HG03439 (cell line): Measurements from ENCODE around the gene NLRC3.
A peak's percentile ranks its signal among the peaks of the same experiment; 100 is the strongest.
"Not testable (repeated sequence)": the region's sequence is repeated elsewhere in the genome, so short reads cannot be mapped to it uniquely, and the experiment has no call there.

ENCODE experiments used
- ATAC-seq: cut with Tn5 transposase; IDR thresholded peaks from one replicate; pipeline ENCODE4 v1.9.1; 2021; ENCODE audit warnings: mild to moderate bottlenecking, moderate library complexity; ENCODE audit not compliant: unreplicated experiment

Gene NLRC3, protein sequence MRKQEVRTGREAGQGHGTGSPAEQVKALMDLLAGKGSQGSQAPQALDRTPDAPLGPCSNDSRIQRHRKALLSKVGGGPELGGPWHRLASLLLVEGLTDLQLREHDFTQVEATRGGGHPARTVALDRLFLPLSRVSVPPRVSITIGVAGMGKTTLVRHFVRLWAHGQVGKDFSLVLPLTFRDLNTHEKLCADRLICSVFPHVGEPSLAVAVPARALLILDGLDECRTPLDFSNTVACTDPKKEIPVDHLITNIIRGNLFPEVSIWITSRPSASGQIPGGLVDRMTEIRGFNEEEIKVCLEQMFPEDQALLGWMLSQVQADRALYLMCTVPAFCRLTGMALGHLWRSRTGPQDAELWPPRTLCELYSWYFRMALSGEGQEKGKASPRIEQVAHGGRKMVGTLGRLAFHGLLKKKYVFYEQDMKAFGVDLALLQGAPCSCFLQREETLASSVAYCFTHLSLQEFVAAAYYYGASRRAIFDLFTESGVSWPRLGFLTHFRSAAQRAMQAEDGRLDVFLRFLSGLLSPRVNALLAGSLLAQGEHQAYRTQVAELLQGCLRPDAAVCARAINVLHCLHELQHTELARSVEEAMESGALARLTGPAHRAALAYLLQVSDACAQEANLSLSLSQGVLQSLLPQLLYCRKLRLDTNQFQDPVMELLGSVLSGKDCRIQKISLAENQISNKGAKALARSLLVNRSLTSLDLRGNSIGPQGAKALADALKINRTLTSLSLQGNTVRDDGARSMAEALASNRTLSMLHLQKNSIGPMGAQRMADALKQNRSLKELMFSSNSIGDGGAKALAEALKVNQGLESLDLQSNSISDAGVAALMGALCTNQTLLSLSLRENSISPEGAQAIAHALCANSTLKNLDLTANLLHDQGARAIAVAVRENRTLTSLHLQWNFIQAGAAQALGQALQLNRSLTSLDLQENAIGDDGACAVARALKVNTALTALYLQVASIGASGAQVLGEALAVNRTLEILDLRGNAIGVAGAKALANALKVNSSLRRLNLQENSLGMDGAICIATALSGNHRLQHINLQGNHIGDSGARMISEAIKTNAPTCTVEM

DNA sequence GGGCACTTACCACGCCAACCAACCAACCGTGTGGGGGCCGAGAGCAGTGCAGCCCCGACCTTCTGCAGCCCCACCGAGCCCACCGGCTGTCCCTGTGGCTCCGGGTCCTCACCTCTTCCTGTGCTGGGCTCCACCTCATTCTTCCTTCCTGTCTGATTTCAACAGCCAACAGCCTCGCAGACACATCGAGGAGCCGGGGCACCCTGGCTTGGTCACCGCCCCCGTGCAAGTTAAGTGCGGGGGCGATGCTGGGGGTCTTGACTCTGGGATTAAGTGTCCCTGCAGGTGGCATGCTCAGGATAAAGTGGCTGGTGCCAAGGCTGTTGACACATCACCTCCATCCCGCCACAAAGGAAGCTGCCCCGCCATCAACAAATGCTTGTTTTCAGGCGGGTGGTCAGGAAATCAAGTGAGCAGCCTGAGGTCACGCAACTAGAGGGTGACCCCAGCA, at the start of gene NLRC3:
NLRC3 (minus strand) TSS at position 102 of the 451 bp plus-strand sequence. CDS start 12,367 bp downstream, outside the sequence.
- ATAC-seq = no peak

DNA sequence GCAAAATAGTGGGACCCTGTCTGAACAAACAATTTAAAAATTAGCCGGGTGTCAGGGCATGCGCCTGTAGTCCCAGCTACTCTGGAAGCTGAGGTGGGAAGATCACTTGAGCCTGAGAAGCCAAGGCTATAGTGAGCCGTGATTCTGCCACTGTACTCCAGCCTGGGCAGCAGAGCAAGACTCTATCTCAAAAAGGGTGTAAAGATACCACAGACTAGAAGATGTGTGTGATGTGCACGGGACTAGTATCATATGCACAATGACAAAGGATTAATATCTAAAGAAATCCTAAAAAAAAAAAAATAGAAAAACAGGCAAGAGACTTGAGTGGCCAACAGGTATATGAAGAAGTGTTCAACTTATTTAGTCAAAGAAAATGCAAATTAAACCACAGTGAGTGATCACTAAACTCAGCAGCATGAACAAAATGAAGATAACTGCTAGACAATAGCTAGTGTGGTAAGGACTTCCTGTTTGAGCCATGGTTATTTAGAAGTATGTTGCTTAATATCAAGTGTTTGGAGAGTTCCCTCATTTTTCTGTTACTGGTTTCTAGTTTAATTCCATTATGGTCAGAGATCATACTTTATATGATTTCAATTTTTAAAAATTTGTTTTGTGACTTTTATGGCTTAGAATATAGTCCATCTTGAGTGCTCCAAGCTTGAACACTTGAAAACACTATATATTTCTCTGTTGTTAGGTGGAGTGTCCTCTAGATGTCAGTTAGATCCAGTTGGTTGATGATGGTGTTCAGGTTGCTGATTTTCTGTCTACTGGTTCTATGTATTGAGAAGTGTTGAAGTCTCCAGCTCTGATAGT, 48.9 kb upstream of the NLRC3 start:
- no peak for ATAC-seq

DNA sequence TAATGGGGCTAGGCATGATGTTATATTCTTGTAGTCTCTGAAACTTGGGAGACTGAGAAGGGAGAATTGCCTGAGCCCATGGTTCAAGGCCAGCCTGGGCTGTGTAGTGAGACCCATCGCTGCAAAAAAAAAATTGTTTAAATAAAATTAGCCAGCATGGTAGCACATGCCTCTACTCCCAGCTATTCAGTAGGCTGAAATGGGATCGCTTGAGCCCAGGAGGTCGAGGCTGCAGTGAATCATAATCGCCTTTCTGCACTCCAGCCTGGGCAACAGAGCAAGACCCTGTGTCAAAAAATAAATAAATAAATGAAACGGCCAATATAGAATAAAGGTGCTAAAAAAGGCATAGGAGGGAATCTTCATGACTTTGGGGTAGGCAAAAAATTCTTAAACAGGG, 48.1 kb upstream of the NLRC3 start:
- no peak for ATAC-seq

DNA sequence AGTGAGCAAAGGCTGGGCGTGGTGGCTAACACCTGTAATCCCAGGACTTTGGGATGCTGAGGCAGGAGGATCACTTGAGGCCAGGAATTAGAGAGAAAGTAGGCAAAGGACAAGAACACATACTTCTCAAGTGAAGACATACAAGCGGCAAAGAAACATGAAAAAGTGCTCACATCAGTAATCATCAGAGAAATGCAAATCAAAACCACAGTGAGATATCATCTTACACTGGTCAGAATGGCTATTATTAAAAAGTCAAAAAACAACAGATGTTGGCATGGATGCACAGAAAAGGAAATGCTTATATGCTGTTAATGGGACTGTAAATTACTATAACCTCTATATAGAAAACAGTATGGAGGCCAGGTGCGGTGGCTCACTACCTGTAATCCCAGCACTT, 46.4 kb upstream of the NLRC3 start:
- ATAC-seq = peak; percentile 40

DNA sequence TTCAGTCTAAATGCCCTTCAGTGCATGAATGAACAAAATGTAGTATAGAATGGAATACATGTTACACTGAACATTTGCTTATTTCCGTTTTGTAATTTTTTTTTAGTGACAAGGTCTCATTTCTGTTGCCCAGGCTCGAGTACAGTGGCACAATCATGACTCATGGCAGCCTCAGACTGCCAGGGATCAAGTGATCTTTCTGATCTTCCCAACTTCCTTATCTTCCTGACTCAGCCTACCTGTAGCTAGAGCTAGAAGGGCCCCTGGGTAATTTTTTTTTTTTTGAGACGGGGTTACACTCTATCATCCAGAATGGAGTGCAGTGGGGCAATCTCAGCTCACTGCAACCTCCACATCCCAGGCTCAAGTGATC, 41.6 kb upstream of the NLRC3 start:
- no peak for ATAC-seq

DNA sequence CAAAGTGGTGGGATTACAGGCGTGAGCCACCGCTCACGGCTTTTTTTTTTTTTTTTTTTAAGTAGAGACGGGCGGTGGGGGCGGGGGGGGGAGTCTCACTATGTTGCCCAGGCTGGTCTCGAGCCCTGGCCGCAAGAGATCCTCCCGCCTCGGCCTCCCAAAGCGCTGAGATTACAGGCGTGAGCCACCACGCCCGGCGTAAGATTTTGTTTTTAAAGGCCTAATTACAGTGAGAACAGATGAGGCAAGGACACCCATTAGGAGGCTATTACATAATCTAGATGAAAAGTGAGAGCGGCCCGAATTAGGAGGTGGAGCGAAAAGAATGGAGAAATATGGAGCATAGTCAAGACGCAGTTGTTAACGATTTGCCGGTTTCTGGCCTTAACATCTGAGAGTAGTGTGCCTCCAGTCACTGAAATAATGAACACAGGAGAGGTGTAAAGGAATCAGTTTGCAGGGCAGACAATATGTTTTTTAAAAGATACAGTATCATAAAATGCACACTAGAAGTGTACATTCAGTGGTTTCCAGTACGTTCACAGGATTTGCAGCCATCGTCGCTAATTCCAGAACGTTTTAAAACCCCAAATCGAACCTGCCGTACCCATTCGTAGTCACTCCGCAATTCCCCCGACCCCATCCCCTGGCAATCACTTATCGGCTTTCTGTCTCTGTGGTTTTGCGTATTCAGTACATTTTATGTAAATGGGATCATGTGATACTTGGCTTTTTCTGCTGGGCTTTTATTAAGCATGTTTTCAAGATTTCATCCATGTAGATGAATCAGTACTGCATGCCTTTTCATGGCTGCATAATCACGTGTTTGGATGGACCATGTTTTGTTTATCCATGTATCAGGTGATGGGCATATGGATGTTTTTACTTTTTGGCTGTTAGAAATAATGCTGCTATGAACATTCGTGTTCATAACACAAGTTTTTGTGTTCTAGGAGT, 35.6 kb upstream of the NLRC3 start:
- ATAC-seq = no peak

DNA sequence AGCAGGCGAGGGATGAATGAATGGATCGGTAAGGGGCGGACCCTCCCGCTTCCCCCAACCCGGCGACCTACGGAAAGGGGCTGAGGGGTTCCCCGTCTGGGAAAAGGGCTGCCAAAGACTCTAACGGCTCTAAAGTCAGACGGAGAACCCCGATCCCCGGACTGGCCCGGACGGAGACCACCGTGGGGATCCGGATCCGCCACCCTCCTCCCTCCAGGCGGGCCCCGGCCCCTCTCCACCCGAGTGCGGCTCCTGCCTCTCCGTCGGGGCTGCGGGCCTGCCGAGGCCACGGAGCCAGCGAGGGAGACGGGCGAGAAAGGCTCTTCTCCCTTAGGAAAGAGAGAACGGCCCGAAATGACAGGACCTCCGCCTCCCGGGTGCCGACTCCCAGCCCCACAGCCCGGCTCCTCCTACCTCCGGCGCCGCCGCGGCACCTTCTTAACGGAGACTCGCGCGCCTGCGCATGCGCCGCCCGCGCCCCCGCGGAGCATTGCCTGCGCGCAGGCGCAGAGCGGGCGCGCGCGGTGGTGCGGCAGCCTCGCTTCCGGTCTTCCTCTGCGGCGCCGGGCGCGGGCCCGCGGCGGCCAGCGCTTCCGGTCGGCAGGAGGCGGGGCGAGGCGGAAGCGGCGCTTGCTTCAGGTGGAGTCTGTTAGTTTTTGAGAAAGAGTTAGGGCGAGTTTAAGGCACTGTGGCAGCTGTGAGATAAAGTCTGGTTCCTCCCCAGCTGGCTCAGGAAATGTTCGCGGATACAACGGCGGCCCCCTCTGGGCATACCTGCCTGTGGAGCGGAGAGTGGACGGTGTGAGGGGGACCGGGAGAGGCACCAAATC, 34.2 kb upstream of the NLRC3 start, which contains the start of gene SLX4:
SLX4 (minus strand) TSS at position 461 of the 830 bp plus-strand sequence. CDS start 2,642 bp downstream, outside the sequence.
- ATAC-seq = peak; percentile 79

DNA sequence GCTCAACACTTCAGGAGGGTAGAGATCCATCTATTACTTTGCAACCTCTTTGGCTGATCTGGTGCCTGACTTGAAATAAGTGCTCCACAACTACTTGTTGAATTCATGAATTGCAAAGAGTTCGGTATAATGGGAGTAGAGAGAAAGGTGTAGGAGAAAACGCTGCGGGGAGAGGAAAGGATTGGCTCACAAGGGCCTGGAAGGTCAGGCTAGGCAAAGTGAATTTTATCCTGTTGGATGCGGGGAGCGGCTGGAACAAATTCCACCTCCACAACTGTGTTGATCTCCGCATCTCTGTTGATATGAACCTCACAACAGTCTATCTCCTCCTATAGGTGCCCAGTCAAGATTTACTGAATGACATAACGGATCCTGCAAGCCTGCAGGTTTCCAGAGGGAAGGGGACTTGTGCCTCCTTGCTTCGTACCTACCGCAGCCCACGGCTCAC, 33.5 kb upstream of the NLRC3 start:
- peak; percentile 12 for ATAC-seq

DNA sequence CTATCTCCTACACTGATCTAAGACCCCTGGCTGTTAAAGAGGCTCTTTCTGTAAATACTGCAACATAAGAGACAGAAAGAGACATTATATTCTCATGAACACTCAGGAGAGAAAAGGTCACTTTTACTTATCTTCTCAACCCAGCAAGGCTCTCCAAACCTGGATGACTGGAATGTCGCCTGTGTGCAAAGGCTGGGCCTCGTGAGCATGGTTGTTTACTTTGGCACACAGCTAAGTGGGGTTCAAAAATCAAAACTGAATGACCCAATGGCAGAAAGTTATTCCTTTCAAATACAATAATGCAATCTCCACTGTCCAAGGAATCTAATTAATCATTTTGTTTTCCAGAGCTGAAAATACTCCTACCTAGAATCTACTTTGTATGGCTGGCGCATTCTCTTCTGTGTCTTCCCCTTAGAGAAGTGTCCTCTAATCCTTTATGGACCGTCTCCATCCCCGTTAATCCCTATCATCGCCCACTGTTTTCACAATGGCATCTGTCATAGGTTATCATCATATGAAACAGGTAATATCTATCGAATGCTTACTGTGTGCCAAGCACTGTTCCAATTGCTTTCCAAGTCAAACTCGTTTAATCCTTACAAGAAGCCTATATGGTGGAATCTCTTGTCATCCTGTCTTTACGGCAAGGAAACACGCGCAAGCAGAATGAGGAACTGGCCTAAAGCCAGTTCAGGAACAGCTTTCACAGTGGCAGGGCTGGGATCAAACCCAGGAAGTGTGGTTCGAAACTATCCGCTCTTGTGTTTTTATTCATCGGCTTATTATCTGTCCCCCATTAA, 32.9 kb upstream of the NLRC3 start:
- ATAC-seq = no peak

DNA sequence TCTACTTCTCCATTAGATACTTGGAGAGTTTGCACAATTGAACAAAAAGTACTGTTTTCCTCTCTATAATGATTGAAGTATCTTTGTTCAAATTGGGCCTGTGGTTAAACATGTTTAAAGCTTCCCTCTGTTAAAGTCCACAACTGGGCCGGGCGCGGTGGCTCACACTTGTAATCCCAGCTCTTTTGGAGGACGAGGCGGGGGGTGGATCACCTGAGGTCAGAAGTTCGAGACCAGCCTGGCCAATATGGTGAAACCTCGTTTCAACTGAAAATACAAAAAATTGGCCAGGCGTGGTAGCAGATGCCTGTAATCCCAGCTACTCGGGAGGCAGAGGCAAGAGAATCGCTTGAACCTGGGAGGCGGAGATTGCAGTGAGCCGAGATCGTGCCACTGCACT, 31.8 kb upstream of the NLRC3 start:
- ATAC-seq = not testable (repeated sequence)

DNA sequence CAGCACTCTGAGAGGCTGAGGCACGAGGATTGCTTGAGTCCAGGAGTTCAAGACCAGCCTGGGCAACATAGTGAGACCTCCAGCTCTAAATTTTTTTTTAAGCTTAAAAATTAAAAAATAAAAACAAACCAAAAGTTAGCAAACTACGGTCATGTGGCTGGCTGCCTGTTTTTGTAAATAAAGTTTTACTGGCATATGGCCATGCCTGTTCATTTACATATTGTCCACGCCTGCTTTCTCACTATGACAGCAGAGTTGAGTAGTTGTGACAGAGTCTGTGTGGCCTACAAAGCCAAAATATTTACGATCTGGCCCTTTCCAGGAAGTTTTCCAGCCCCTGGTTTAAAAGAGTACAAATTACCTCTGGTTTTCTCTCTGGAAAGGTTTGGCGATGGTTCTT, 30.9 kb upstream of the NLRC3 start:
- no peak for ATAC-seq

DNA sequence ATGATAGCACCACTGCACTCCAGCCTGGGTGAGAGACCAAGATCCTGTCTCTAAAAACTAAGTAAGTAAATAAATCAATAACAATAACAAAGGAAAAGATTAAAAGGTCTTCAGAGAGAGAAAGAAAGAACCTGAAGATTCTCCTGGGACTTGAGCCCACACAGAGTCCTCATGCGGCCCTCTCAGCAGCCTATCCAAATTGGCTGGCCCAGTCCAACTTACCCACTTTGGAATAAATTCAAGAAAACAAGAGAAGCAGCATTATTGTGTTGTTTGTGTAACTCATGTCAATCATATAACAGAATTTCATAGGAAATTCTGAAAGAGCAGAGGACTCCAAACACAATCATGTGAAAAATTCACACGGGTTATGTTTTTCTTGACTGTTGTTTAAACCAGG, 30.4 kb upstream of the NLRC3 start:
- no peak for ATAC-seq

DNA sequence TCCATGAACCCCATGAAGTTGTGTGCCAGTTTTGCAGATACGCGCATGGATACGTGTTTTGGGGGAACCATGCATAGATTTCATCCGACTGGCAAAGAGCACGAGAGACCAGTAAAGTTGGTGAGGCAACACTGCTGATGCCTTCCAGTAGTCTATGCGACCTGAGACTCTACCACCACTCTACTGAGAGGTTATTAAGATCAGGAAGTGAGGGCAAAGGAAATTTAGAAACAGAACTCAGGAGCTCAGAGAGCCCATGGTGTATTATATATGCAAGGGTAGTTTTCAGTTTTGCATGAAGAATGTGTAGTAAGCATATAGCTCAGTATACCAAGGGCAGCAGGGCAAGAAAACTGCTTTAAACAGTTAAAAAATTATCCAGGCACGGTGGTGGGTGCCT, 30.0 kb upstream of the NLRC3 start:
- no peak for ATAC-seq

DNA sequence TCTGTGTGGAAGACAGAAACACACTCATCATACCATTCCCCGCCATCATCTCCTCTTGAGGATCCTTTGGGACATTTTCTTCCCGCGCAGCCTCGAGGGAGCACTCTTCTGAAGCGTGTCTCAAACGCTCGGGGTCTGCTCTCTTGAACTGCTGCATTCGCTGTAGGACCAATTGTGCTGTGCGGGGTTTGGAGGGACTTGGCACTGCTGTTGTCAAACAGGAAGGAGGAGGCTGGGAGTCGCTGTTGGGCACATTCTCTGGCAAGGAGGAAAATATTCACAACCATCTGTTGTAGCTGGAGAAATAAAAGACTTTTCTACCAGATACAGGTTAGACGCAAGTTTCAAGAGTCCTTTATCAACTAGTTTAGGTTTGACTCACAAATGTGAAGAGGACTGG, 29.2 kb upstream of the NLRC3 start:
- ATAC-seq = no peak

DNA sequence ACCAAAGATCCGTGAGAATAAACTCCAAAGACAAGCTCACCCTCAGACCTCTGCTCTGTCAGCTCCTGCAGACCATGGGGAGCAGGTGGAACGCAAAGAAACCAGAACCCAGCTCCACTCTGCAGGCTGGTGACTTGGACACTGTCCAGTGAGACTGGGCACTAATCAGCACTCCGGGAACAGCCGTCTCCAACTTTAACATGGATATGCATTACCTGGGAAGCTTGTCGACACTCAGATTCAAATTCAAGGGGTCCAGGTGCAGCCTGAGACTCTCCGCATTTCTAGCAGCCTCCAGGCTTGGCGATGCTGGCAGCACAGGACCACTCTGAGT, 25.1 kb upstream of the NLRC3 start:
- no peak for ATAC-seq

DNA sequence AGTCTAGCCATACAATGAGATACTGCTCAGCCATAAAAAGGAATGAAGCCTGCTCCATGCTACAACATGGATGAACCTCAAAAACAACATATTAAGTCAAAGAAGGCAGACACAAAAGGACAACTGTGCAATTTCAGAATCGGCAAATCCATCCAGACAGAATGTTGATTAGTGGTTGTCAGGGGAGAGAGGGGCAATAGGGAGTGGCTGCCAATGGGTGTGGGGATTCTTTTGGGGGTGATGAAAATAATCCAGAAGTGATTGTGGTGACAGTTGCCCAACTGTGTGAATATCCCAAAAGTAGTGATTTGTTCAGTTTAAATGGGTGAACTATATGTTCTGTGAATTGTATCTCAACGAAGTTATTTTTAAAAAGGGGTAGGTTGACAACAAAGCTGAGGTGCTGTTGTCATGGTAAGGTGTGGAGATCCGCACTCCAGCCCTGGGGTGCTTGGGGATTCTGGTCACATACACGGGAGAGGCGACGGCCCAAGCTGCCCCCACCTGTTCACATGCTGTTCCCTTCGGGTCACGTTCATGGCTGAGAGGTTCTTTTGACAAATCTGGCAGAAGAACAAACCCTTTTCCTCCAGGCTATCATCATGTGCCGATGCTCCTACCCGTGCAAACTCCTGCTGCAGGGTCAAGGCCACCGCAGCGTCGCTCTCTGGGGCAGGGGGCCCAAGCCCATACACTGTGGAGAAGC, 24.6 kb upstream of the NLRC3 start:
- ATAC-seq = no peak

DNA sequence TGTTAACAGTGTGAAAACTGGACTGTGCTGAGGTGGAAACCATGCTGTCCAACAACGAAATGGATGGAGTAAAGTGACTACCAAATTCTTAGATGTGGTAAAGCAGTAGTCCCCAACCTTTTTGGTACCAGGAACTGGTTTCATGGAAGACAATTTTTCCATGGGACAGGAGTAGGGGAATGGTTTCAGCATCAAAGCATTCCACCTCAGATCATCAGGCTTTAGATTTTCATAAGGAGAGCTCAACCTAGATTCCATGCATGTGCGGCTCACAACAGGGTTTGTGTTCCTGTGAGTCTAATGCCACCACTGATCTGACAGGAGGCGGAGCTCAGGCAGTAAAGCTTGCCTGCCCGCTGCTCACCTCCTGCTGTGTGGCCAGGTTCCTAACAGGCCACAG, 22.7 kb upstream of the NLRC3 start:
- no peak for ATAC-seq
